Lower leg skin (tissue), 3 donors: Measurements from ENCODE around the gene RPL32.

ENCODE experiments used
- POLR2A ChIP-seq, 2 donors: fragments of 450-650 bp; IDR thresholded peaks; one replicate each; pipeline ENCODE4 v1.6.1; 2016 to 2017; ENCODE audit warnings: antibody characterized with exemption in 2 of 2, mild to moderate bottlenecking in 1 of 2, moderate library complexity in 1 of 2
- TF ChIP-seq, protein P1 (sequence below), 3 donors: fragments of 450-650 bp; IDR thresholded peaks; one replicate each; pipeline ENCODE4 v1.5.1; 2016; ENCODE audit warnings: antibody characterized with exemption in 3 of 3, mild to moderate bottlenecking in 3 of 3, moderate library complexity in 2 of 3

GRCh38 chr3:12785096-12785495, 56.3 kb downstream of the RPL32 start:
- TF ChIP-seq, protein P1, sequence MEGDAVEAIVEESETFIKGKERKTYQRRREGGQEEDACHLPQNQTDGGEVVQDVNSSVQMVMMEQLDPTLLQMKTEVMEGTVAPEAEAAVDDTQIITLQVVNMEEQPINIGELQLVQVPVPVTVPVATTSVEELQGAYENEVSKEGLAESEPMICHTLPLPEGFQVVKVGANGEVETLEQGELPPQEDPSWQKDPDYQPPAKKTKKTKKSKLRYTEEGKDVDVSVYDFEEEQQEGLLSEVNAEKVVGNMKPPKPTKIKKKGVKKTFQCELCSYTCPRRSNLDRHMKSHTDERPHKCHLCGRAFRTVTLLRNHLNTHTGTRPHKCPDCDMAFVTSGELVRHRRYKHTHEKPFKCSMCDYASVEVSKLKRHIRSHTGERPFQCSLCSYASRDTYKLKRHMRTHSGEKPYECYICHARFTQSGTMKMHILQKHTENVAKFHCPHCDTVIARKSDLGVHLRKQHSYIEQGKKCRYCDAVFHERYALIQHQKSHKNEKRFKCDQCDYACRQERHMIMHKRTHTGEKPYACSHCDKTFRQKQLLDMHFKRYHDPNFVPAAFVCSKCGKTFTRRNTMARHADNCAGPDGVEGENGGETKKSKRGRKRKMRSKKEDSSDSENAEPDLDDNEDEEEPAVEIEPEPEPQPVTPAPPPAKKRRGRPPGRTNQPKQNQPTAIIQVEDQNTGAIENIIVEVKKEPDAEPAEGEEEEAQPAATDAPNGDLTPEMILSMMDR (IDR thresholded peaks at IDR 0.05), result no peak
- no peak for TF ChIP-seq POLR2A (IDR thresholded peaks at IDR 0.05)
